HG03280 (cell line): Measurements from ENCODE around the gene ASB9.
"Not testable (repeated sequence)": the region's sequence is repeated elsewhere in the genome, so short reads cannot be mapped to it uniquely, and the experiment has no call there.

Experiments used
- ATAC-seq: cut with Tn5 transposase; IDR thresholded peaks from one replicate; pipeline ENCODE4 v1.9.1; 2021; ENCODE audit warnings: mild to moderate bottlenecking, moderate library complexity; ENCODE audit not compliant: unreplicated experiment

ASB9 gene, protein sequence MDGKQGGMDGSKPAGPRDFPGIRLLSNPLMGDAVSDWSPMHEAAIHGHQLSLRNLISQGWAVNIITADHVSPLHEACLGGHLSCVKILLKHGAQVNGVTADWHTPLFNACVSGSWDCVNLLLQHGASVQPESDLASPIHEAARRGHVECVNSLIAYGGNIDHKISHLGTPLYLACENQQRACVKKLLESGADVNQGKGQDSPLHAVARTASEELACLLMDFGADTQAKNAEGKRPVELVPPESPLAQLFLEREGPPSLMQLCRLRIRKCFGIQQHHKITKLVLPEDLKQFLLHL

DNA sequence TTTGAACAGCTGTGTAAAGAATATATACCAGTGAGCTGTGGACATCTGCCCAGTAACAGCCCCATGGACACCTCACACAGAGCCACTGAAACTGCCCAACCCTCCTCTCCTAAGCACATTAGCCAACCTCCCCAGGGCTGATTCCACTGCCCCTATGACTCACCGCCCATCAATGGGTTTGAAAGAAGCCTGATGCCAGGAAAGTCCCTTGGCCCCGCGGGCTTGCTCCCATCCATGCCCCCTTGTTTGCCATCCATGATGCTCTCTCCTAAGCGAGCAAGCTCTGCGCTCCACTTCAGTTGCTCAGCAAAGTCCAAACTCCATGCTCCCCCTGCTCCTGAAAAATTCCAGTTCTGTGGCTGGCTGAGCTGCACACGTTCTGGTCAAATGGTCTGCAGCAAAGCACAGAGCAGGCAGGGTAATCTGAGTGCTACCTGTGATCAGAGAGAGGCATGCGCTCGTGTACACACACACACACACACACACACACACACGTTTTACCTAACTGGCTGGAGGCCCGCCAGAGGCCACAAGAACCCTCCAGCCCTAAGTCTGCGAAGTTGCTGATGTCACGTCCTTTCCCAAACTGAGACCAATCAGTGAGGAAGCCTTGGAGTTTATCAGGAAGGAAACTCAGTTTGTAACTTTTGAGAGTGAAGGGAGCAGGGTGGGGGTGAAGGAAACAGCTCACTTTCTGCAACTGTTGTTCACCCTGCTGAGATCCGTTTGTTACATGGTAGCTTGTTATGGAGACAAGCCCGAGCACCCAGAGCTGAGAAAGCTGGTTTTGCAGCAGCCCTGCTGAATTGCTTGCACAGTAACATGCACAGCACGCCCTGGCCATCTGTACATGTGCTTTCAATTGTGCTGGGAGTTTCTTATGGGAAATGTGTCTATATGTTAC lies at the start of gene ASB9:
TSS of gene ASB9 (minus strand) at position 466 of the 904 bp plus-strand sequence. CDS start at position 257, 209 bp downstream.
- ATAC-seq, result no peak

DNA sequence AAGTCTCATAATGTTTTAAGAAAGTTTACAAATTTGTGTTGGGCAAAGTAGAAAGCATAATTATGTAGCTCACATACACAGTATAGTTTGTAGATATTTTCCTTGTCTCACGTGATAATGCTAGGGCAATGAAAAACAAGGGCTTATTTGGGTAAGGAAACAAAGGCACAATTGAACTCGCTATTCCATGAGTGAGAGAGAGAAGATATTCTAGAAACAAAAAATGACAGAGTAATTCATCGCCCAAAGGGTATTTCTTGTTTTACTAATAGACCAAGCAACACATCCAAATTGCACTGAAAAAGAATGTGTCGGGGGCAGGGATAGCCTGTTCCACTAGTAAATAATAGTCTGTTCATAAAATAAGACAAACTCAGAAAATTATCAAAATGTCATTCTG lies 49.2 kb upstream of the ASB9 start:
- no peak for ATAC-seq

DNA sequence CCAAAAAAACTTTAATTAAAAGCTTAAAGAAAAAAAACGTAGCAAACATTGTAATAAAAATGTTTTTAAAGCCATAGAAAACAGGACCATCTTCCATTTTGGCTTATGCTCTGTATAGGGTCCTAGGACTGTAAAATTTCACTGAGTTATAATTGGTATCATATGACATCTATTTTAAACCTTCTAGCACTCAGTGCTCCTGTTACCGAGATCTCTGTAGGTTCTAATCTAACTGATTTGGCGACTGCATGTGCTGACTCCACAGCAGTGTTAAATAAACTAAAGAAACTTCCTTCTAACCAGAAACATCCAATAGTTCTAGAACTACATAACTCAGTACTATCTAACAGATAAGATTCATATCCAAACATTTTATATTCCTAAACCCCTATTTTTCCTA lies 45.6 kb upstream of the ASB9 start, which contains the start of gene ASB11:
TSS of gene ASB11 (minus strand) at position 132 of the 400 bp plus-strand sequence. CDS start at position 97, 35 bp downstream.
- no peak for ATAC-seq

DNA sequence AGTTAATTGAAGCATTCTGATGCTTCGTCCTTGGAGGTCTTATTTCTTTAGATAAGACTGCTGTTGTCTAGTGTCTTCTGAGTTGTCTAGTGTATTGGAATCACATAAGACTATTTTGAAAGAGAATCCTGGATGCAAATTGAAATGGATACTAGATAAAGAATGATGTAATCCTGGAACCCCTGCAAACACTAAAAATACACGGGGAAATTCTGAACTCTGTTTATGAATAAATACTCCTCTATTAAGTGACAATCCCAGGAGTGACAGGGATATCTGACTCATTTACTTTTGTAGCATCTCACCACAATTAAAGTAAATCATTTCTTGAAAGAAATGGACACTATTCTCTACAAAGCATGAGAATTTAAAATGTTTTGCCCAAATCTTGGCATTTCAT lies 44.6 kb upstream of the ASB9 start:
- ATAC-seq, result no peak

DNA sequence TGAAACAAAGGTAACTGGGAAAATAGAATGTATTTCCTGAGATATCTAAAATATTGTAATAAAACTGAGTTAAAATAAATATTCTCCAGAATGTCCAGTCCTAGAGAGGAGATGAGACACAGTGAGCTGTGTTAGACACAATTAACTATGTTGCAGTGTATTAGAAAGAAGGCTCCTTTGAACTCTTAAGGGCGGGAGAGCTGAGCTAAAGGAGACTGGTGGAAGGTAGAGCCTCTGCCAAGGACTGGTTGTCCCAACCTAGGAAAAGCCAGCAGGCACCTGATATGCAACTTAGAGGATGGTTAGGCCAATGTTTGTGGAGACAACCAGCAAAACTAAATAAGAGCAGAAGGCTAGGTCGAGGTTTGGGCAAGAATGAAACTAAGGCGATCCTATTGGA lies 41.2 kb upstream of the ASB9 start:
- ATAC-seq, result no peak

DNA sequence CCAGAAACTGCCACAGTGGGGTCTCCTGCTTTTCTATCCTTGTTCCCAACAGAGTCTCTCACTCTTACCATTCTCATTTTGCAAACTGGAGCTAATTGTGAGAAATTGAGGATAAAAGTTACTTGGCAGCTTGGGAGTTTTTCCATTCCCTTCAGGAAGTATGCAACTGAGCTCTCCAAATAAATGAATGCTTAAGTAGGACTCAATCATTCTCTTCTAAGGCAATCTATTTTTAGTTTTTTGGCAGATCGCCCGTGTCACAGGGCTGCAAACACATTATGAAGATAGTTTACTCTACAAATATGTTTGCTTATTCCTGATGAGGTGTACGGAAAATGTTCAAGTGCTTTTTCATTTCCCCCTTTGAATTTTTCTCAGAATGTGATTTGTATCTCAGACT lies 40.2 kb upstream of the ASB9 start:
- ATAC-seq, result no peak

DNA sequence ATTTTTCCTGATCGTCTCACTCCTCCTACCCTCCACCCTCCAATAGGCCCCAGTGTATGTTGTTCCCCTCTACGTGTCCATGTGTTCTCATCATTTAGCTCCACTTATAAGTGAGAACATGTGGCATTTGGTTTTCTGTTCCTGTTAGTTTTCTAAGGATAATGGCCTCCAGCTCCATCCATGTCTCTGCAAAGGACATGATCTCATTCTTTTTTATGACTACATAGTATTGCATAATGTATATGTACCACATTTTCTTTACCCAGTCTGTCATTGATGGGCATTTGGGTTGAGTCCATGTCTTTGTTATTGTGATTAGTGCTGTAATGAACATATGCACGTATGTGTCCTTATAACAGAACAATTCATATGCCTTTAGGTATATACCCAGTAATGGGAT lies 36.0 kb upstream of the ASB9 start:
- not testable (repeated sequence) for ATAC-seq

DNA sequence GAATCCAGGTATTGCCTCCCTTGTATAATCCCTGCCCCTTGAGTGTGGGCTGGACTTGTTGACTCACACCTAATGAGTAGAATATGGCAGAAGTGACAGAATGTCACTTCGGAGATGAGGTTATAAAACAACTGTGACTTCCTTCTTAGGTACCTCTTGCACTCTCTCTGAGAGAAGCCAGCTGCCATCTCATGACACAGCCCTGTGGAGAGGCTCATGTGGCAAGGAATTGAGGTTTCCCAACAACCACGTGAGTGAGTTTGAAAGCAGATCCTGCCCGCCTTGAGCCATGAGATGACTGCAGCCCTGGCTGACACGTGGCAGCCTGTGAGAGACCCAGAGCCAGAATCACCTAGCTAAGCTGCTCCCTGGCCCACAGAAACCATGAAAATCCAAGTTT lies 32.0 kb upstream of the ASB9 start:
- ATAC-seq, result no peak

DNA sequence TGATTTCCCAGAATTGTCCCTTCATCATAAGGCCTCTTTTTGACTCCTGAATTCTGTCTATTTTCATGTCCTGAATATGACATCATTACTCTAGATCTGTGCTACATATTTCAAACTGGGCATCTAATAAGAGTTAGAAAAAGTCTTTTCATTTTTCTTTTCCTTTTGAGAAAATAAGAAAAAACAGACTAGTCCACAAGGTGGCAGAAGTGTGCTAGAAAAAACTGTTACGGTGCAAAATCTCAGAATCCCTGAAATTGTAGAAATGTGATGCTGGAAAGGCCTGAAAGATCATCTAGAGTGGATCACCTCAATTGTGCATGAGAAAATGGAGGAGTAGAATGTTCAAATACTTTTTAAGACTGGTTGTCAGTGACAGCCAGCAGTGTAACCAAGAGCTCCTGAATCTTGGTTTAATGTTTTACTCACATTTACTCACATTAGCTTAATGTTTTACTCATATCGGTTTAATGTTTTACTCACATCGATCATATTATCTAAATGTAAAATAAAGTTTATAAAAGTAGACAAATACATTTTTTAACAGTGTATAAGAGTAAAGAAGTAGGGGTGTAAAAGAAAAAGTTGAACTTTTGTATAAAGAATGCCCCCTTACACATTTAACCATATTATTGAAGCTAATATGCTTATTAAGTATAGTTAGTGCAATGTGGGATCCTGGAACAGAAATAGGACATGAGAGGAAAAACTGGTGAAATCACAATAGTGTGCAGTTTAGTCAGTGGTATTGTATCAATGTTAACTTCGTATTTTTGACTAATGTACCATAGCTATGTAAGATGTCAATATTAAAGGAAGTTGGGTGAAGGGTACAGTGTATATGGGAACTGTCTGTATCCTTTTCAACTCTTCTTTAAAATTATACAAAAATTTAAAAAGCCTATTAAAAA lies 30.3 kb upstream of the ASB9 start:
- ATAC-seq, result no peak

DNA sequence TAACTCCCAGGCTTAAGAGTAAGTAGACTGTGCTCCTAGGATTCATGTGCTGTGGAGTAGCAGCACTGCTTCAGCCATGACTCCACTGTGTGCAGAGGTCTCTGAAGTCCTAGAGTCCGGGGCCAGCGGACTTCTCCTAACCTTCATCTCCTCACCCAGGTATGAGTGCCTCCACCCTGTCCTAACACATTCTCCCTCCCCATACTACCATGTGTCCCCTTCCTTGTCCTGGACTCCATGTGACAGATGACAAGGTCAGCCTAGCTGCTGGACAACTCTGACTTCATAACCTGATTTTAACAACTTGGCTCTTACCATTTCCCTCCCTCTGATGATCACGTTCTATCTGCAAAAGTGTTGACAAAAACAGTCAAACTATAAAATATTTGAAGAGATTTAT lies 28.9 kb upstream of the ASB9 start:
- no peak for ATAC-seq

DNA sequence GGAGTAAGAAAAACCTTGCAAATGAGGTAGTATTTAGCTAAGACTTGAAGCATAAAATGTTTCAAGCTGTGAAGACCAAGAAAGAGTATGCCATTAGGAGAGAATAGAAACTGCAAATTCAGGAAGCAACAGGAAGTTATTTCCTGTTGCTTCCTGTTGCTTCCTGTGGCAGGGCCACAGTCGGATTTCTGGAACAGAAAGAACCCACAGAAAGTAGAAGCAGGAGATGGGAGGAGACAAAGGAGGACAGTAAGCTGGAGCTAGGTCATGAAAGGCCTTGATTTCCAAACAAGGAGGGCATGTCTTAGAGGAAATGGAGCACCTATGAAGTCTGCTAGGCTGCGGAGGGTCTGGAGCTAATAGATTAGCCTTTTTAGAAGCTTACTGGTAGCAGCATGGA lies 28.3 kb upstream of the ASB9 start:
- no peak for ATAC-seq

DNA sequence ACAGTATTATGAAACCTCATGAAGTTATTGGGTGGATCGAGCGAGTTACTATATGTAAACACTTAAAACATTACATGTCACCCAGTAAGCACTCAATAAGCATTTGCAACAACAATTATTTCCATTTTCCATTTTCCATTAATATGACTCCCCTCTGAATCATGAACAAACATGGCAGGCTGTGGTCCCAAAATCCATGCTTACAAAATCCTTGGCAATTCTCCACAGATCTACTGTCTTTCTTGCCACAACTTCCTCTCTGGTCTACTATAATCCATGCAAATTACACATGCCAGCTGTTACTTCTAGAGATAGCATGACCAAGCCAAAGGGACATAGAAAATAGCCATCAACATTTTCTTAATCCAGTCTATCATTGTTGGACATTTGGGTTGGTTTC lies 23.6 kb upstream of the ASB9 start:
- no peak for ATAC-seq

DNA sequence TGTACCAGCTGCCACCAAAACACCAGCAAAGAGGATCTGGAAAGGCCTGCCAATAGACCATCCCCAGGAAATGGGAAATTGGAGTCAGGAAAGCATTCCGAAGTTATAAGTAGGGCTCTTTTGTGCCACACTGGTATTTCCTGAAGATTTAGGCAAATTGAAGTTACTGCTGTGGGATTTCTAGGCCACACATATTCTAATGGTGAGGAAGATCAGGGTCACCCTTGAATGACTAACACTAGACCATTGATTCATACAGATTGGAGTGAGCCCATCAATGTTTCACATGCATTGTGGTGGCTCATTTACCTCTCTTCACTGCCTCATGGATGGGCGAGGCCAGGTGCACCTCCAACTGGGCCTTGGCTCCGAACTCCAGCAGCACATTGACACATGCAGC lies 23.0 kb upstream of the ASB9 start:
- no peak for ATAC-seq

DNA sequence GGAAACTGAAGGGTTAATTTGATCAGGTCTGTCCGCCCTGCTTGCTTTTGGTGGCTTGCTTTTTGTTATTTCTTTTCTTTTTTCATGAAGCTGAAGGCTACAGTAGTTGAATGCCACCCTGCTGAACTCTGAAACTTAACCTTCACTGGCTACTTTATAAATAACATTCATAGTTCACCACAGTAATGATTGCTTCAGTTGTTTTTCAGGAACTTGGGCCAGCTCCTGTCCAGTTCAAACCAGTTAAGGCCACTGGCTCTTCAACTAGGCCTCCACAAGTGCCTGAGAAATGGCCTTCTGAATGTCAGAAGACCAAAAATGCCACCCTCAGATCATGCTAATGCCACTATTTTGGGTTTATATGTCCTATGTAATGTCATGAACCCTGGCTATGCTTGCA lies 7.7 kb upstream of the ASB9 start:
- no peak for ATAC-seq

DNA sequence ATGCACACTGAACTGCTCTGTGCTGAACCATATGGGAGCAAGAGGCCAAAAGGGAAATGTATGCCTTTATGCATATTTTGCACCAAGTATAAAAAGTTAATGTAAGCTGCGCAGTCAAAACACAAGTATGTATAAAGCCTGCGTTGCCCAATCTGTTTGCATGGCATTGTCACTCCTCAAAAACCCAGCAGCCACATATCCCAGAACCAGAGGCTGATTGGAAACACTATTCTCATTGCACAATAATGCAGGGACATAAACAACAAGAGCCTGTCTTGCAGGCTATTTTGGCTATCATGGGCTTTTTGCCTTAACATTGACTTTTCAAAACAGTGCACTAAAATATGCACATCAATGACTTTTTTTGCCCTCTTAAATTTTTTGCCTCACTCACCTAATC lies 5.1 kb upstream of the ASB9 start:
- ATAC-seq, result no peak

DNA sequence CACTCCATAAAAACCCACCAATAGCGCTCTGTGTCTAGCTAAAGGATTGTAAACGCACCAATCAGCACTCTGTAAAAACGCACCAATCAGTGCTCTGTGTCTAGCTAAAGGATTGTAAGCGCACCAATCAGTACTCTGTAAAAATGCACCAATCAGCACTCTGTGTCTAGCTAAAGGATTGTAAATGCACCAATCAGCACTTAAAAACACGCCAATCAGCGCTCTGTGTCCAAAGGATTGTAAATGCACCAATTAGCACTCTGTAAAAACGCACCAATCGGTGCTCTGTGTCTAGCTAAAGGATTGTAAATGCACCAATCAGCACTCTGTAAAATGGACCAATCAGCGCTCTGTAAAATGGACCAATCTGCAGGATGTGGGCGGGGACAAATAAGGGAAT lies 3.4 kb upstream of the ASB9 start:
- ATAC-seq, result not testable (repeated sequence)

DNA sequence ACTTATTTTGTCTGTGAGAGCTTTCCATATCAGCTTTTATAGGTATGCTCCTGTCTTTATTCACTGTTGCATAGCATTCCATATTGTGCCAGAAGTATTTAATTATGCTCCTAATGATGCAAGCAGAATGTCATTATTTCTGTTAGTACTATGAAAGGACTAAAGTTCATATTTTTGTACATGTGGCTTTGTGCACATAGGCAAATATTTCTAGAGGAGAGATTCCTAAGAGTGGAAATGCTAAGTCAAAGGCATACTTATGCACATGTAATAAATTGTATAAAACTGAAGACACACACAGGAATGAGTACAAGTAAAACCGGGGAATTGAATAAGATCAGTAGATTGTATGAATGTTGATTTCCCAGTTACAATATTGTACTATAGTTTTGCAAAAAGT lies 1.9 kb upstream of the ASB9 start:
- ATAC-seq, result no peak

DNA sequence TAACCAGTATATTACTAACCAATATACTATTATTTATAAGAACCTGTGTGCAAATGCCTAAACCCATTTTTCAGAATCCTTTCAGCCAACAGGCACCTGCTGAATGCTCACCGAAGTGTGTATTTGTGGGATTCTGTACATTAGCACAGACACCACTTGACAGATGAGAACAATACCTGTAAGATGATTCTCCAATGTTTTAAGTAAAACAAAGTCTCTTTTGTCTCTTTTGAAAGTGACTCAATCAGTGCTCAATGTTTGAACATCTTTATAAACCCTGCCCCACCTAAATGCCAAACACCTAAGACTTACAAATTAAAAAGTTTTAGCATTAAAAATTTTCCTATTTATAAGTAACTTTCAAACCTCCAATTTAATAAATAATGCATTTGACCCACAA lies 763 bp downstream of the ASB9 start:
- no peak for ATAC-seq

DNA sequence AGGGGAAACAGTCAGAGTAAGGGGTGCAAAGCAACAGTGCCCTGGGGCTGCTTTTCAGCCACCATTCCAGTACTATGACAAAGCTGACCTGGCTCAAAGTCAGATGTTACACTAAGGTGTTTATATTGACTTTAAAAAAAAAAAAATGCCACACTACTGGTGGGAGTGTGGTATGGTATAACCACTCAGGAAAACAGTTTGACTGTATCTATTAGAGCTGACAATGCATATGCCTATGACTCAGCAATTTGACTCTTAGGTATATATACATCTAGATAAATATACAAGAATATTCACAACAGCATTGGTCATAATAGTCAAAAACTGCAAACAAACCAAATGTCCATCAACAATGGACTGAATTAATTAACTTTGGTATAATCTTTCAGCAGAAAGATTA lies 15.0 kb downstream of the ASB9 start:
- ATAC-seq, result no peak

DNA sequence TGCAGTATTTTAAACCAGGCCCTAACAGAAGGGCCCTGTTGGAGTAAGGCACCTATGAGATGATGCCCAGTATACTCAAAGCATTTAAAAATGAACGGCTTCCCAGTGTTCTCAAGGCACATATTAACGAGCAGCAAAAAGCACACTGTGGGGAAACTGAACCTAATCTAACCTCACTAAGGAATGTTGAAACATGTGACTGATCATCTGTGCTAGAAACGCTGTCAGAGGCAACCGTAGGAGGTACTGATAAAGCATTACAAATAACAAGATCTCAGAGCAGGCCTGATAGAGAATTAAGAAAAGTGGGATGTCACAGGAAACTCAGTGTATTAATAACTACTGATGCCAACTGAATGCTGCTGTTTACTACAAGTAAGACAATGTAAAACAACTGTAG lies 24.0 kb downstream of the ASB9 start:
- no peak for ATAC-seq

DNA sequence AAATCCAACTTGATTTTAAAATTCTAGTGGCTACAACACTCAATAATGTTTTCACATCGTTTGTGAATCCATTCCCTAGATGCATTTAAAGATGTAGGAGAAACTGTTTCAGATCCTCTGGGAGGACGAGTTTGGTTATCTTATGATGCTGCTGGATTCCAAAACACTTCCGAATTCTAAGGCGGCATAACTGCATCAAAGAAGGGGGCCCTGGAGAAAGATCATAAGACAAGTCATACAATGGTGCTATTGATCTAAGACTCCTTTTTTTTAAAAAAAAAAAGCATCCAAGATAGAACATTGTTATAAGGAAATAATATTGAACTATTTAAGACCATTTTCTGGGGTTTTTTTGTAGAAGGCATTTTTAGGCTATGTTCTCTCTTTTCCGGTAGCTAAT lies 25.5 kb downstream of the ASB9 start:
- ATAC-seq, result no peak
